Placental pericyte (primary cell): ENCODE data around the gene PDRG1. TPM values are rescaled to one million over a fixed set of nuclear protein-coding genes. Genes with fewer than 3 reads are reported as not detected.

Experiments used
- small RNA-seq: library from RNA; depleted of rRNA; stranded (forward); fragments of <200 nt; gene quantifications from one replicate; pipeline ENCODE3, GENCODE V24; 2012; ENCODE audit warnings: low replicate concordance
- total RNA-seq: library from RNA; depleted of rRNA; stranded (reverse); fragments of >200 nt; gene quantifications from 2 replicates; pipeline ENCODE4 v1.2.3, GENCODE V29; 2012

The PDRG1 gene
- 2.6 and 4.6 TPM in 2 replicates for total RNA-seq

DNA sequence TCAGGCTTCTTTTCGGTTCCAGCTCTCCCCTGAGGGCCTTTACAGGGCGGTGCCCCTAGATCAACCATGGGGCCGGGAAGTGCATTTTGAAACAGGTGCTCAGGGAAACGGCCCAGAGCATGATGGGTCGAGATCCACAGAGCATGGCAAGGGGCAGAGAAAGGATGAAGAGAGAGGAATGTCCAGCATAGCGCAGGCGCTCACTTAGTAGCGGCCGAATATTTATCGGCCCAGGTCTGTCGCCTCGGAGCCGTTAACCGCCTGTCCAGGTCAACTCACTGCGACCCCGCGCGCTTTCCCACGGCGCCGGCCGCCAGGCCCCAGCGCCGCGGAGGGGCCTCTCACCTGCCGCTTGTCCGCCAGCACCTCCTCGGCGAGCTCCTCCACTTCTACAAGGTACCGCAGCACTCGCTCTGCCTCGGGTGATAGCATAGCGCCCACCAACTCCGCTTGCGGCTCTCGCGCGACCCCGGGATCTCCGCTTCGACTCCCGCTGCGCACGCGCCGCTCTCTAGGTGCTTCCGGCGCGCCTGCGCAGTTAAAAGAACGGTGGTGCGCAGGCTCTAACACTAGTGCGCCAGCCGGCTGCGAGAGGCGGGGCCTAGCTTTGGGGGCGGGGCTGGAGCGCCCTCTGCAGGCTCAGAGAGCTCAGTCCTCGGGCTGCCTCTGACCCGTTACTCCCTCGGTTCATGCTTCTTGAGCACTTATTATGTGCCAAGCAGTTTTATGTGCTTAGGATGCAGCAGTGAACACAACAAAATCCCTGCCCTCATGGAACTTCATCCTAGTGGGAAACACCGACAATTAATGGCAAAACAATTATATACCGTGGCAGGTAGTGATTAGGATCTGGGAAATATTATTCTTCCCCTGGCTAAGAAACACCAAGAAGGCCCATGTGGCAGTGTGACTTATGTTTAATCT is at the start of gene PDRG1:
PDRG1 (minus strand) TSS at position 517 of the 924 bp plus-strand sequence; CDS start at position 432, 85 bp downstream.

DNA sequence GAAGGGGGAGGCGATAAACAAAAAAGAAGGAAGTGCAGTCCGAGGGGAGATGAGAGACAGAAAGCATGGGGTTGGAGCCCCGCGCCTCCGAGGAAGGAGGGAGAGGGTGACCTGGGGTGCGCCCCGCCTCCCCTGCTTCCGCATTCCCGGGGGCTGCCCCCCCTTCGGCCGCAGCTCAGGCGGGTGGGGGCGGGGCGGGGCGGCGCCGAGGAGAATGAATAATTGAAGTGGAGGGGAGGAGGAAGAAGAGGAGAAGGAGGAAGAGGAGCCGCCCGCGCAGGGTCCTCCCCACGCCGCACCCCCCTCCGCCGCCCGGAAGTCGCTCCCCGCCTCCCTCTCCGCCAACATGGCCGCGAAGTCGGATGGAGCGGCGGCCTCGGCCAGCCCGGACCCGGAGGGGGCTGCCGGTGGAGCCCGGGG is 16.0 kb upstream of the PDRG1 start, which contains the start of gene XKR7:
XKR7 (plus strand) TSS at position 322 of the 420 bp plus-strand sequence; CDS start at position 347, 25 bp downstream.

Small RNAs within 50 kb of the gene (small RNA-seq; reads per million reads assigned to genes)
- 1.2 reads per million, percentile 51 among the genes with 10 or more reads in this experiment for gene RNU1-94P

Other genes with a start within 250 kb of the PDRG1 start
- gene BCL2L1, start 229.2 kb downstream of the PDRG1 start, total RNA-seq = 111 and 148 TPM in 2 replicates
- 3.1 and 123 TPM in 2 replicates for gene TPX2, start 212.8 kb downstream of the PDRG1 start, total RNA-seq
- gene MYLK2, start 132.7 kb downstream of the PDRG1 start, total RNA-seq = 0.57 TPM in 1 of 2 replicates, not detected in the other
- gene FOXS1, start 106.4 kb downstream of the PDRG1 start, total RNA-seq = 0.22 and 2.0 TPM in 2 replicates
- gene DUSP15, start 81.5 kb downstream of the PDRG1 start, total RNA-seq = under 0.01 TPM in 1 of 2 replicates, not detected in the other
- gene TTLL9, start 81.4 kb downstream of the PDRG1 start, total RNA-seq = 0.14 TPM in 1 of 2 replicates, not detected in the other
- gene XKR7, start 16.1 kb upstream of the PDRG1 start, total RNA-seq = not detected in 2 replicates
- not detected in 2 replicates for gene CCM2L, start 58.4 kb upstream of the PDRG1 start, total RNA-seq
- not detected in 2 replicates for gene HCK, start 100.2 kb upstream of the PDRG1 start, total RNA-seq
- gene TM9SF4, start 157.7 kb upstream of the PDRG1 start, total RNA-seq = 57.4 and 62.6 TPM in 2 replicates